Cerebellar nuclear complex (tissue), 1 donor: ENCODE results near the gene ARL5B.
"Not testable (repeated sequence)": the region's sequence is repeated elsewhere in the genome, so short reads cannot be mapped to it uniquely, and the experiment has no call there.

ENCODE experiments used
- DNase-seq, 2 experiments: peaks; one replicate each; lab custom pipeline; 2025; lab: John Stamatoyannopoulos, UW

The ARL5B gene

DNA sequence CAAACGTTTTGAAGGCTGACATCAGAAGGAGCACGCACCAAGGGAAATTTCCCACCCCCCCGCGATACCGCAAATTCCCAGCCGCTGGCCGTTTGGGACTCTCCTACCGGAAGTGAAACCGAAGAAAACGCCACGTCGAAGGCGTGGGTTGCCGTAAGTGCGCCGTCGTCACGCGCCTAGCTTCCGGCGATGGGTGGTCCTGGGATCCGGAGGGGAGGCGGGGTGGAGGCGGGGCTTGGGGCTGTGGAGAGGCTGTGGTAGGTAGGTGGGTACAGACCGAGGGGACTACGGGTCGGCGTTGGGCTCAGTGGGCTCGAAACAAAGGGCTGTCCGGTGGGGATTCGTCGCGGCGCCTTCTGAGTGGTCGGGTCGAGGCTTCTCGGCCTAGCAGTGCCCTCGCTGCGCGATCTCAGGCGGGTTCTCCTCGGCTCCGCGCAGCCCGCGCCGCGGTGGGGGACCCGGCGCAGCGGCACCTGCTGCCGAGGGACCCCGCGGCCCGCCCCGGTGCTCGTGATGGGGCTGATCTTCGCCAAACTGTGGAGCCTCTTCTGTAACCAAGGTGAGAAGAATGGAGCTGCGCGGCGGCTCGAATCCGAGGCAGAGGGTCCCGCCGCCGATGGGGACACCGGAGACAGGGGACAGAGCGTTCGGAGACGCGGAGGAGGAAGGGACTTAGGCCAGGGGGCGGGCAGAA, at the start of gene ARL5B:
Gene ARL5B, plus strand, starts transcription at position 307 of the 694 bp plus-strand sequence. Its CDS starts 207 bp downstream, at position 514.
- DNase-seq: peak; percentile 60 to 81

DNA sequence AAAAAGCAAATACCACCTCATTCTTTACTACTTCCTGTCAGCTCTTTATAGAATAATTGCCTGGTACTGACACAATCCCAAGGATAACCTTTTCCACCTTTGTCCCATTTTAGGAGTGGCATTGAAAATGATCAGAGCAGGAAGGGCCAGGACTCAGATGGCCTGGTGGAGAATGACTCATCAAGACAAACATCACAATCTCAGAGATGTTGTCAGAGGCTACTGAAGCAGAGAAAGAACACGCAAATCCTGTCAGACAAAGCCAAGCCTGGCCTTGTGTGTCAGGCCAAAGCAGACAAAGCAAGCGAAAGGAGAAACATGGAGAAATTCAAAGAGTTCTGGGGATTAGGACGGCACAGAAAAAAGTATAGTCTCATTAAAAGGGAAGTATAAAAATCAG, 48.7 kb upstream of the ARL5B start:
- DNase-seq: no peak

- DNase-seq: no peak
Observed at GRCh38 chr10:18611168-18611567, 48.1 kb upstream of the ARL5B start.

- no peak for DNase-seq
Observed at GRCh38 chr10:18615618-18616017, 43.6 kb upstream of the ARL5B start.

DNA sequence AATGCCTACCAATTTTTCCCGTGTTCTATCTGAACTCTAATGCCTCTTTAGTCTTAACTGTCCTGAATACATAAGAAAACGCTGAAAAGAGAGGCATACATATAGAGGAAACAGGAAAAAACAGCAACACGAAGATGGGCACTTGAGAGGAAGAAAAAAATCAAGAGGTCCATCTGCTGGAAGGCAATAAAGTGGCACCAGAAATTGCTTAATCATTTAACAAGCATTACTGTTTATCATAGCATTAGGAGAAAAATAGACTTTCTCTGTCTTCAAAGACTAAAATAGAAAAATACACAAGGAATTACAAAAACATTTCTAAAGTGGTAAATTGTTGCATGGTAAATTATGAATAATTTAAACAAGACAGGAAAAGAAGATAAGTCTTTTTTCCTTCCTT, 42.9 kb upstream of the ARL5B start:
- DNase-seq: no peak

GRCh38 chr10:18619016-18619415, 40.2 kb upstream of the ARL5B start:
- DNase-seq: peak in 1 of 2 experiments; percentile 42

DNA sequence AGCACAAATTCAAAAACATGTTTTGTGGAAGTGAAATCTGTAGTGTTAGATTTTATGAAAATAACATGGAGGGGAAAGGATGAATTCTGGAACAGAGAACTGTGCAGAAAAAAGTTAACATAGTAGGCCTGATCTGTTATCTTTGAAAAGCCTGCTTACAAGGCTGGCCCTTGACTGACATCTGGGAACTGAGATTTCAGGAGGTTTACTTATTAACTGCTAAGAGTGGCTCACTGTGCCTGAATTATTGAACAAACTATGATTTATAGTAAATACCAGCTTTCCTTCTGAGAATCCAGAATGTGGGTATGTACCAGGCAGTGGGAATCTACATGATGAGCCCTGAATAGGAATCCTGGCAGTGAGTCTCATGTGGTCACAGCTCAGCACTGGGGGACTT, 38.4 kb upstream of the ARL5B start:
- no peak for DNase-seq

GRCh38 chr10:18623671-18624070, 35.6 kb upstream of the ARL5B start:
- DNase-seq: not testable (repeated sequence)

DNA sequence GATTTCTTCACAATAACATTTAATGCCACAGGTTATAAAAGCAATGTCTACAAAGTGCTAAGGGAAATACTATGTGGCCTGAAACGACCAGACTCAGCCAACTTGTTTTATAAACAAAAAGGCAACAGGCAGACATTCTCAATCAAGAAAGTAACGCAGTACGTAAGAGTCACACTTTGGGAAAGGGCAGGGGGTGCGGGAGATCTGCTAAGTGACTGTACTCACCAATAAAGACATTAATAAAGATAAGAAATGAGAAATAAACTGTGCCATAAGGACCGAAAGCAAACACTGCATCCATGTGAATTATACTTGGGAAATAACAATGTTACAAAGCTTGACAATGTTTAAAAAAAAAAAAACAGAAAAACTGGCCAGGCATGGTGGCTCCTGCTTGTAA, 33.3 kb upstream of the ARL5B start:
- no peak for DNase-seq

DNA sequence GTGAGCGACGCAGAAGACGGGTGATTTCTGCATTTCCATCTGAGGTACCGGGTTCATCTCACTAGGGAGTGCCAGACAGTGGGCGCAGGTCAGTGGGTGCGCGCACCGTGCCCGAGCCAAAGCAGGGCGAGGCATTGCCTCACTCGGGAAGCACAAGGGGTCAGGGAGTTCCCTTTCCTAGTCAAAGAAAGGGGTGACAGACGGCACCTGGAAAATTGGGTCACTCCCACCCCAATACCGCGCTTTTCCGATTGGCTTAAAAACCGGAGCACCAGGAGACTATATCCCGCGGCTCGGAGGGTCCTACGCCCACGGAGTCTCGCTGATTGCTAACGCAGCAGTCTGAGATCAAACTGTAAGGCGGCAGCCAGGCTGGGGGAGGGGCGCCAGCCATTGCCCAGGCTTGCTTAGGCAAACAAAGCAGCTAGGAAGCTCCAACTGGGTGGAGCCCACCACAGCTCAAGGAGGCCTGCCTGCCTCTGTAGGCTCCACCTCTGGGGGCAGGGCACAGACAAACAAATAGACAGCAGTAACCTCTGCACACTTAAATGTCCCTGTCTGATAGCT, 31.7 kb upstream of the ARL5B start:
- DNase-seq: not testable (repeated sequence)

DNA sequence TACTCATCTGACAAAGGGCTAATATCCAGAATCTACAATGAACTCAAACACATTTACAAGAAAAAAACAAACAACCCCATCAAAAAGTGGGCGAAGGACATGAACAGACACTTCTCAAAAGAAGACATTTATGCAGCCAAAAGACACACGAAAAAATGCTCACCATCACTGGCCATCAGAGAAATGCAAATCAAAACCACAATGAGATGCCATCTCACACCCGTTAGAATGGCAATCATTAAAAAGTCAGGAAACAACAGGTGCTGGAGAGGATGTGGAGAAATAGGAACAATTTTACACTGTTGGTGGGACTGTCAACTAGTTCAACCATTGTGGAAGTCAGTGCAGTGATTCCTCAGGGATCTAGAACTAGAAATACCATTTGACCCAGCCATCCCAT, 26.7 kb upstream of the ARL5B start:
- DNase-seq: not testable (repeated sequence)

GRCh38 chr10:18635995-18636394, 23.2 kb upstream of the ARL5B start:
- no peak for DNase-seq

DNA sequence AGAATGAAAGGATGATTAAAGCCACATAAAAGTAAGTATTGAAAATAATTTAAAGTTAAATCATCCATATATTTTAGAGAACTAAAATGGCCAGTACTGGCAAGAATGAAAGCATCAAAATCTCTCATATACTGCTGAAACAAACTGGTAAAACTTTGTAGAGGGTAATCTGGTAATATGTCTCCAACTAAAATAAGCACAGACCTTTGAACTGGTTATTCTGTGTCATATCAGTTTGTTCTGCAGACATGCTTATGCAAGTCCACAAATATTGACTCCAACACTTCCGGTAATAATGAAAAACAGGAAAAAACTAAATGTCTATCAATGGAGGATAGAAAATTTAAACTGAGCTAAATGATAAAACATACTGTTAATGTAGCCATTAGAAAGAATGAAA, 21.8 kb upstream of the ARL5B start:
- DNase-seq: not testable (repeated sequence)

- not testable (repeated sequence) for DNase-seq
Observed at GRCh38 chr10:18639719-18640118, 19.5 kb upstream of the ARL5B start.

- no peak for DNase-seq
Observed at GRCh38 chr10:18647151-18647550, 12.1 kb upstream of the ARL5B start.

DNA sequence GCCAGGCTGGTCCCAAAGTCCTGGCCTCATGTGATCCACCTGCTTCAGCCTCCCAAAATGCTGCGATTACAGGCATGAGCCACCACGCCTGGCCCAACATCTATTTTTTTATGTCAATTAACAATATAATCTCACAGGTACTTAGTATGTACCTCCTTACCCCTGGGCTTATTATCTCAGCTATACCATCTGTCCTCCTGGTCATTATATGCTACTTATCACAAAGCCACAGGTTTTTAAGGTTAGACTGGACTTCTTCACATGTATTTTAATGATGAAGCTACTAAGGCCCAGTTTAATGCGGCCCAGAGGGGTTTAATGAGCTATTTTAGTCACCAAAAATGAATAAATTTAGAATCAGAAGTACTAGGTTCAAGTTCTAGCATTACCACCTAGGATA, 11.3 kb upstream of the ARL5B start:
- no peak for DNase-seq

GRCh38 chr10:18649364-18649959, 9.8 kb upstream of the ARL5B start:
- DNase-seq: no peak

DNA sequence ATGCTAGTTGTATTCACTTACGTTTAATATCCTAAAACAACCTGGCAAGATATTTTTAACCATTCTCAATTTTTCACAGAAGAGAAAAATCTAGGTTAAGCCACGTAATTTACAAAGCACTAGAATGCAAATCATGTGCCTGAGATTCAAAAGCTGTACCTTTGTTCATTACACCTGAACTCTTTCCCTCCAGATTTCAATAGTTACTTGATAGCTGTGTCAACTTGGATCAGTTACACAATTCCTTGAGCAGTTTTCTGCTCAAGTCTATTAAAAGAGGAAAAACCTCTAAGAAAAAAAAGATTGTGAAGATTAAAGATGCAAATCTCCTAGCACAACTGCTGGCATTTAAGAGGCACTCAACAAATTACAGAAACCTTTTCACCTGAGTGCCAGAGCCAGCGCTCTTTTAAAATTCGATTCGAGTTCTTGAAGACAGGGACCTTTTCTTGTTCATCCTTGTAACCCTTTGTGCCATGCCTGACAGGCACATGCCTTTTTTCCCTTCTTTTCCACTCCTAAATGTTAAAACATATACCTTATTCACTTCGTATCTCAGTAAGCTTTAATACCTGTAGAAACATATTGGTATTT, 8.7 kb upstream of the ARL5B start:
- no peak for DNase-seq

- DNase-seq: peak in 1 of 2 experiments; percentile 60
Observed at GRCh38 chr10:18651324-18652007, 7.8 kb upstream of the ARL5B start, which contains the start of gene NSUN6. NSUN6 (minus strand) TSS chr10:18651587; CDS start chr10:18651203, 384 bp downstream.

DNA sequence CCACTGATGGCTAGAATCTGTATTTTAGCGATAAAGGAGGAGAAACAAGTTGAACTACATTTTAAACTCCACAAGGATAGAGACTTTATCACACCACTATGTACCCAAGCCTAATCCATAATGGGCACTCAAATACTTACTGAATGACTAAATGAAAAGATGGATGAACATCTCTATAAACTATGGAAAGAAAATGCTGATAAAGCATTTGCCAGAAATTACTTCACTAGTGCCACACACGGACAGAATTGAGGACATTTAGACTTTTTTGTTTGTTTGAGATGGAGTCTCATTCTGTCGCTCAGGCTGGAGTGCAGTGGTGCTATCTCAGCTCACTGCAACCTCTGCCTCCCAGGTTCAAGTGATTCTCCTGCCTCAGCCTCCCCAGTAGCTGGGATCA, 6.1 kb upstream of the ARL5B start:
- DNase-seq: no peak

DNA sequence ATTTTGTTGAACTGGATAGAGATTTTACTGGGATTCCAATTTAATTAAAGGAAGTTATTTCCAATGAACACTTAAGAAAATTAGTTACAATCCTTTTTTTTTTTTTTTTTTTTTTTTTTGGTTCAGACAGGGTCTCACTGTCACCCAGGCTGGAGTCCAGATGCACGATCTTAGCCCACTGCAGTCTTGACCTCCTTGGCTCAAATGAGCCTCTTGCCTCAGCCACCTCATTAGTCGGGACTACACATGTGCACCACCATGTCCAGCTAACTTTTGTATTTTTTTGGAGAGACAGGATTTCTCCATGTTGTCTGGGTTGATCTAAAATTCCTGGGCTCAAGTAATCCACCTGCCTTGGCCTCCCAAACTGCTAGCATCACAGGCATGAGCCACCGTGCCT, 2.5 kb upstream of the ARL5B start:
- no peak for DNase-seq
